SK-N-SH (cell line): ENCODE data around the gene SLC12A4.

Source experiments
- ELF1 ChIP-seq: IDR thresholded peaks from 2 replicates; pipeline ENCODE4 v1.4.0; 2012
- EP300 ChIP-seq, 2 experiments: IDR thresholded peaks; 2 replicates each; pipeline versions ENCODE4 v1.4.0 to v1.6.1; 2012; ENCODE audit warnings: borderline replicate concordance in 1 of 2, low read depth in 1 of 2, low read length in 1 of 2
- EZH2phosphoT487 ChIP-seq: fragments of 200-600 bp; sonication (generic); IDR thresholded peaks from 2 replicates; pipeline ENCODE4 v1.6.1; 2017; ENCODE audit warnings: low read depth, mixed run types, mild to moderate bottlenecking, antibody characterized with exemption, moderate library complexity, borderline replicate concordance
- FOXM1 ChIP-seq: IDR thresholded peaks from 2 replicates; pipeline ENCODE4 v1.4.0; 2012; ENCODE audit warnings: low read depth, mild to moderate bottlenecking
- MAX ChIP-seq: IDR thresholded peaks from 2 replicates; pipeline ENCODE4 v1.4.0; 2012; ENCODE audit warnings: low read depth
- MXI1 ChIP-seq: IDR thresholded peaks from 2 replicates; pipeline ENCODE4 v1.6.1; 2012; ENCODE audit warnings: mild to moderate bottlenecking, low read depth, low read length, improper control_type of control experiment
- NFIC ChIP-seq: IDR thresholded peaks from 2 replicates; pipeline ENCODE4 v1.4.0; 2012; ENCODE audit warnings: borderline replicate concordance
- NRF1 ChIP-seq: IDR thresholded peaks from 2 replicates; pipeline ENCODE4 v1.6.1; 2012; ENCODE audit warnings: low read depth, mild to moderate bottlenecking, low read length
- POLR2AphosphoS5 ChIP-seq: IDR thresholded peaks from 2 replicates; pipeline ENCODE4 v1.6.1; 2012; ENCODE audit warnings: low read depth, low read length
- RFX5 ChIP-seq: IDR thresholded peaks from 2 replicates; pipeline ENCODE4 v1.6.1; 2012; ENCODE audit warnings: mild to moderate bottlenecking, improper control_type of control experiment, low read length
- SIN3A ChIP-seq: IDR thresholded peaks from 2 replicates; pipeline ENCODE4 v1.6.1; 2012; ENCODE audit warnings: low read depth, mild to moderate bottlenecking, low read length, moderate library complexity, borderline replicate concordance
- TCF12 ChIP-seq: IDR thresholded peaks from 2 replicates; pipeline ENCODE4 v1.4.0; 2012
- TF ChIP-seq, protein P1 (sequence below): fragments of 200-600 bp; sonication (generic); IDR thresholded peaks from 2 replicates; pipeline ENCODE4 v1.6.1; 2017; ENCODE audit warnings: antibody characterized with exemption, mild to moderate bottlenecking, moderate library complexity

GRCh38 chr16:67917140-67917851 is 51.1 kb downstream of the SLC12A4 start:
- TF ChIP-seq MAX (no peak; the same call in none of the 2 replicates), MXI1 (no peak), EP300 (IDR thresholded peaks at IDR 0.05; ENCODE audit: borderline replicate concordance in 1 of 2, low read depth in 1 of 2, low read length in 1 of 2) (no peak), RFX5 (no peak), FOXM1 (no peak), TCF12 (no peak), SIN3A (no peak), NRF1 (no peak), EZH2phosphoT487 (no peak), ELF1 (no peak), POLR2AphosphoS5 (no peak), NFIC (no peak)
- TF ChIP-seq, protein P1, sequence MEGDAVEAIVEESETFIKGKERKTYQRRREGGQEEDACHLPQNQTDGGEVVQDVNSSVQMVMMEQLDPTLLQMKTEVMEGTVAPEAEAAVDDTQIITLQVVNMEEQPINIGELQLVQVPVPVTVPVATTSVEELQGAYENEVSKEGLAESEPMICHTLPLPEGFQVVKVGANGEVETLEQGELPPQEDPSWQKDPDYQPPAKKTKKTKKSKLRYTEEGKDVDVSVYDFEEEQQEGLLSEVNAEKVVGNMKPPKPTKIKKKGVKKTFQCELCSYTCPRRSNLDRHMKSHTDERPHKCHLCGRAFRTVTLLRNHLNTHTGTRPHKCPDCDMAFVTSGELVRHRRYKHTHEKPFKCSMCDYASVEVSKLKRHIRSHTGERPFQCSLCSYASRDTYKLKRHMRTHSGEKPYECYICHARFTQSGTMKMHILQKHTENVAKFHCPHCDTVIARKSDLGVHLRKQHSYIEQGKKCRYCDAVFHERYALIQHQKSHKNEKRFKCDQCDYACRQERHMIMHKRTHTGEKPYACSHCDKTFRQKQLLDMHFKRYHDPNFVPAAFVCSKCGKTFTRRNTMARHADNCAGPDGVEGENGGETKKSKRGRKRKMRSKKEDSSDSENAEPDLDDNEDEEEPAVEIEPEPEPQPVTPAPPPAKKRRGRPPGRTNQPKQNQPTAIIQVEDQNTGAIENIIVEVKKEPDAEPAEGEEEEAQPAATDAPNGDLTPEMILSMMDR: no peak; the same call in 1 of the 2 replicates
